H4 (cell line): ENCODE data around the gene SYNGAP1. TPM values are rescaled to one million over a fixed set of nuclear protein-coding genes. Genes with fewer than 3 reads are reported as not detected.

Experiments used
- DNase-seq: peaks from one replicate; pipeline ENCODE4 v3.0.0-alpha.2; 2015; ENCODE audit warnings: low spot score
- total RNA-seq: library from RNA; depleted of rRNA; stranded (reverse); fragments of >200 nt; shearing (Covaris generic); gene quantifications from 2 replicates; pipeline ENCODE4 v1.2.3, GENCODE V29; 2014

Gene SYNGAP1
- total RNA-seq, 1 experiment from 2014 or later: 0.75 TPM

DNA sequence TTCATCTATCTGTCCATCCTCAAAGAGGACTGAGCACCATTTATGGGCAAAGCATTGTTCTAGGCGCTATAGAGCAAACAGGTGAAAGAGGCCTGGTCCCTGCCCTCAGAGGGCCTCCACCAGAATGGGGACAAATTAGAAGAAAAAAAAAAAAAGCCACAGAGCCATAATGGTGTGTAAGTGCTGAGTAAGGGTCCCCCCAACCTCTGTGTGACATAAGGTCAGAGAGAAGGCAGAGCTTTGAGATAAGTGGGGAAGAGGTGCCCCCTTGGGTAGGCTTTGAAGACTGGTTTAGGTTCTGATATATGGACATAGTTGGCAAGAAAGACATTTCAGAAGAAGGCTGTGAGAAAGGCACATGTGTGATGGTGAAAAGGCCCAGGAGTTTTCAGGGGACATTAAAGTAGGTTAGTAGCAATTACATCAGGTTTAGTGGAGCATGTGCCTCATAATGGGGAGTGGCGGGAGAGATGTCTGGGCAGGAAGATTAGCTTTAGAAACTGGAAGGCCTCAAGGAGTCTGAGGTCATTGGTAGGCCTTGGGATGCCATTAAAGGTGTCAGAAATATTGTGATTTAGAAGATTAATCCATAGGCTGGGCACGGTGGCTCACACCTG lies 19.2 kb downstream of the SYNGAP1 start:
- no peak for DNase-seq

DNA sequence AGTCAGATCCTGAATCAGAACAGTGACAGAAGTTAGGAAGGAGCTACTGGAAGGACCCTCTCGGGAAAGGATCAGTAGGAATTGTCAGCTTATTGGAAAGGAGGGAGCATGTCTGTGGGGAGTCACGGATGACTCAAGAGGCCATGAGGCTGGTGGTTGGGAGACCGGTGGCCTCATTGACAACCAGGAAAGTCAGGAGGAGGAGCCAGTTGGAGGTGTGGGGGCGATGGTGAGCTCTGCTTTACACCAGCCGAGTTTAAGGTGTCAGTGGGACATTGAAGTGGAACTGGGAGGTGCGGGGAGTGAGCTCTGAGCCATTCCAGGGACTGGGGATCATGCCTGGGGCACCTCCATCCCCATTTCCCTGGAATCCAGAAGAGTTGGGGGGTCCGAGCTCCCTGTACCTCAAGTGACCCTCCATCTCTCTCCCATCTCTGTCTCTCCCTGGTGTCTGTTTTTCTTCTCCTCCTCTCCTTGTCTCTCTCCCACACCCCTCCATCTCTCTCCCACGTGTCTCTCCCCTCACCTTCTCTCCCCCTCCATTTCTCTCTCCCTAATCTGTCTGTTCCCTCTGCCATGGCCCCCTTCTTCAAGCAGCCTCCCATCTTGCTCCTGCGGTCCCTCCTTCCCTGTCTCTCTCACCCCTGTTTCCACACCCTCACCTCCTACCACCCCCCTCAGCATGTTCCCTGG lies 20.2 kb downstream of the SYNGAP1 start:
- no peak for DNase-seq

DNA sequence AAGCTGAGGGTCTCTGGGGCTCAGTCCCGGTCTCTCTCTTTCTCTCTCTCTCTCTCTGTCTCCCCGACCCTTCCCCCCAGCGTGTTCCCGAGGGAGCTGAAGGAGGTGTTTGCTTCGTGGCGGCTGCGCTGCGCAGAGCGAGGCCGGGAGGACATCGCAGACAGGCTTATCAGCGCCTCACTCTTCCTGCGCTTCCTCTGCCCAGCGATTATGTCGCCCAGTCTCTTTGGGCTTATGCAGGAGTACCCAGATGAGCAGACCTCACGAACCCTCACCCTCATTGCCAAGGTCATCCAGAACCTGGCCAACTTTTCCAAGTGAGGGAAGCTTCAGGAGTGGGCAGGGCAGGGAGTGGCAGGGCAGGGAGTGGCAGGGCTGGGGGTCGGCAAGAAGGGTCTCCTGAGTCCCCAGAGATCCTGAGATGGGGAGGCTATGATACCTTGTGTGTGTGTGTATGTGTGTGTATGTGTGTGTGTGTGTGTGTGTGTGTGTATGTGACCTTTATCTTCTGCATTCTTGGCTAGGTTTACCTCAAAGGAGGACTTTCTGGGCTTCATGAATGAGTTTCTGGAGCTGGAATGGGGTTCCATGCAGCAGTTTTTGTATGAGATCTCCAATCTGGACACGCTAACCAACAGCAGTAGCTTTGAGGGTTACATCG lies 20.9 kb downstream of the SYNGAP1 start:
- DNase-seq: no peak

DNA sequence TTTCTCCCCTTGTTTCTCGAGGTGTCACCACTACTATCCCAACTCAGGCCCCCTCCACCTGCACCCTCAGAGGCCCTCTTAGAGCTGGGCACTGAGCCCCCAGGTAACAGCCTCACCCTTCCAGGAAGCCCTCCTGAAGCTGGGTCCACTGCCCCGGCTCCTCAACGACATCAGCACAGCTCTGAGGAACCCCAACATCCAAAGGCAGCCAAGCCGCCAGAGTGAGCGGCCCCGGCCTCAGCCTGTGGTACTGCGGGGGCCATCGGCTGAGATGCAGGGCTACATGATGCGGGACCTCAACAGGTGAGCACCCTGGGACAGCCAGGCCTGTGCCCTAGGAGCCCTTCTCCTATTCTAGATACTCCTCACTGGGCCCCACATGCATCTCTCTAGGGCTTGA lies 21.6 kb downstream of the SYNGAP1 start:
- no peak for DNase-seq

DNA sequence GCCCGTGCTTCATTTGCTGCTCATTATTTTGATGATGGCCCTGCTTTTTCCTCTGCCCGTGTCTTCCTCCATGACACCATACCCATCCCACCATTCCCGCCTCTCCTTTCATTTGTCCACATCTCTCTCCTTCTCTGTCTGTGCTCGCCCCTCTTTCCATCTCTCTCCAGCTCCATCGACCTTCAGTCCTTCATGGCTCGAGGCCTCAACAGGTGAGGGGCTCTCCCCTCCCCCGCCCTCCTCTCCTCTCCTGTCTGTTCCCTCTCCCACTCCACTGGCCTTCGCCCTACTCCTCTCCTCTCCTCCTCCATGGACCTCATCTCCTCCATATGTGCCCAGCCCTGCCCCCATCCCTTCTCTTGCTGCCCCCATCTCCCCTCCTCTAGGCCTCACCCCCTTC lies 22.4 kb downstream of the SYNGAP1 start:
- DNase-seq: no peak

DNA sequence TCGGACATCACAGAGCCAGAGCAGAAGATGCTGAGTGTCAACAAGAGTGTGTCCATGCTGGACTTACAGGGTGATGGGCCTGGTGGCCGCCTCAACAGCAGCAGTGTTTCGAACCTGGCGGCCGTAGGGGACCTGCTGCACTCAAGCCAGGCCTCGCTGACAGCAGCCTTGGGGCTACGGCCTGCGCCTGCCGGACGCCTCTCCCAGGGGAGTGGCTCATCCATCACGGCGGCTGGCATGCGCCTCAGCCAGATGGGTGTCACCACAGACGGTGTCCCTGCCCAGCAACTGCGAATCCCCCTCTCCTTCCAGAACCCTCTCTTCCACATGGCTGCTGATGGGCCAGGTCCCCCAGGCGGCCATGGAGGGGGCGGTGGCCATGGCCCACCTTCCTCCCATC lies 23.2 kb downstream of the SYNGAP1 start:
- DNase-seq: no peak

DNA sequence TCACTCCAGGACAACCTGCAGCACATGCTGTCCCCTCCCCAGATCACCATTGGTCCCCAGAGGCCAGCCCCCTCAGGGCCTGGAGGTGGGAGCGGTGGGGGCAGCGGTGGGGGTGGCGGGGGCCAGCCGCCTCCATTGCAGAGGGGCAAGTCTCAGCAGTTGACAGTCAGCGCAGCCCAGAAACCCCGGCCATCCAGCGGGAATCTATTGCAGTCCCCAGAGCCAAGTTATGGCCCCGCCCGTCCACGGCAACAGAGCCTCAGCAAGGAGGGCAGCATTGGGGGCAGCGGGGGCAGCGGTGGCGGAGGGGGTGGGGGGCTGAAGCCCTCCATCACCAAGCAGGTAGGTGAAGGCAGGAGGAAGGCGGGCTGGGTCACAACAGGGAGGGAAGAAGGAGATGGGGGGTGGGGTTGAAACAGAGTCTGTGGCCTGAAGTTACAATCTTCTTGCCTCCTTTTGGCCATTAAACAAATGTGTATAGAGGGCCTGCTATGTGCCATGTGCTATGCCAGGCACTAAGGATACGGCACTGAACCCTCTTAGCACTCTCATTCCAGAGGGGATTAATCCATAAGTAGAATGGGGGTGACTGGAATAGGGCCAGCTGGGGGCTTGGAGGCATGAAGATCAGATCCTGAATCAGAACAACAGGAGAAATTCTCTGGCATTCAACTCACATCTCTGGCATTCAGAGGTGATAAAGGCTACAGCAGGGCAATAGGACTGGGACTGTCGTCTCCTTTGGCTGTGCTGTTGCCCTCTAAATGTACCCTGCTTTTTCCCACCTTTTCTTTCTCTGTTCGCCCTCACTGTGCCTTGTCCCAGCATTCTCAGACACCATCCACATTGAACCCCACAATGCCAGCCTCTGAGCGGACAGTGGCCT lies 24.0 kb downstream of the SYNGAP1 start:
- DNase-seq: no peak

DNA sequence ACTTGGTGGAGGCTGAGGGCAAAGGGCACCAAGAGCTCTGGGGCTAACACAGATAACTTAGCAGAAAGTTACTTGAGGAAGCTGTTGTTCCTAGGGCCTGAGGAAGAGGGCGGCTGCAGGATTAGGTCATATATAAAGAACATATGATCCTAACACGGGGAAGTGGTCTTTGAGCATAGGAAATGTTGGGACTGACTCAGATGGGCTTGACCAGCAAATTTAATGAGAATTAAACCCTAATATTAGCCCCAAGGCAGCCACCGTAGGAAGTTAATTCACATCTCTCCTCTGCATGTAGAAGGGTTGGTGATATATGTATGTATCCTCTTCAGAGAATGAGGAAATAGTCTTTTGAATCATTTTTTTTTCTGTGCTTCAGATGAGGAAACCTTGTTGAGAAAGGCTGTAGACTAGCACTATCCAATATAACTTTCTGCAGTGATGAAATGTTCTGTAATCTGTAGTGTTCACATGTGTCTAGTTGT lies 25.3 kb downstream of the SYNGAP1 start:
- no peak for DNase-seq

DNA sequence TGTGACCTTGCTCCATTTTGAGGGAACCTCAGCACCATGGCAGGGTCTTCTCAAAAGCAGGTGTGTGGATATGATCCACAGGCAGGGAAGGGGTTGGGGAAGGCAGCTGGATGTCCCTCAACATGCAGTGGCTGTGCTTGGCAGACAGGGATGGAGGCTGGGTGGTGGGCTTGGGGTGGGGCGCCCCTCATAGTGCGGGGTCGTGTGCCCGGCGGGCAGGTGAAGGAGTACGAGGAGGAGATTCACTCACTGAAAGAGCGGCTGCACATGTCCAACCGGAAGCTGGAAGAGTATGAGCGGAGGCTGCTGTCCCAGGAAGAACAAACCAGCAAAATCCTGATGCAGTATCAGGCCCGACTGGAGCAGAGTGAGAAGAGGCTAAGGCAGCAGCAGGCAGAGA lies 26.5 kb downstream of the SYNGAP1 start:
- DNase-seq: no peak

DNA sequence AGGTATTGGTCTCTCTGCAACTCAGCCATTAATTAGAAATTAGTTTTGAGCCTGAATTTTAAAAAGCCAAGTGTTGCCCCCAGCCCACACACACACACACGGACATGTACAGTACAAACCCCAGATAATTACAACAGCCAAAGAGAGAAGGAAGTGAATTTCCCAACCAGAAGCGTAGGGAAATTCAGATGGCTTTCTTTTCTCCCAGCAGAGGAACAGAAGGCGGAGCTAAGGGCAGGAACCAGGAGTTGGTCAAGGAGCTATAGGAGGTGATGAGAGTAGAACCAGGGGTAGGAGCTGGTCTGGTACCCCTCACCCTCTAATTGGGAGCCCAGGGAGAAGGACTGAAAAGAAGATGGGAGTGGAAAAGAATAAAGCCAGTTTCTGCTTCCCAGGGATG lies 30.6 kb downstream of the SYNGAP1 start:
- DNase-seq: no peak

DNA sequence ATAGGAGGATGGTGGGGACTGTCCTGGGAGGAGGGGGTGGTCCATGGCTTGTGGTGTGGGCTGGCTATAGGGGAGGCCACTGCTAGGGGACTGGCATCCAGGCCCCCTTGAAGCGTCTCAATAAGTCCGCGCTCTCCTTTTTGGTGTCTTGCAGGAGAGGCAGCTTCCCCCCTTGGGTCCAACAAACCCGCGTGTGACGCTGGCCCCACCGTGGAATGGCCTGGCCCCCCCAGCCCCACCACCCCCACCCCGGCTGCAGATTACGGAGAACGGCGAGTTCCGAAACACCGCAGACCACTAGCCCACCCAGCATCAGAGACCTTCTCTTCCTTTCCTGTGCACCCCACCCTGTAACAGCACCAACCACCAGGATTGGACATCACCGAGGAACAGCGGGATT lies 31.7 kb downstream of the SYNGAP1 start:
- DNase-seq: no peak

DNA sequence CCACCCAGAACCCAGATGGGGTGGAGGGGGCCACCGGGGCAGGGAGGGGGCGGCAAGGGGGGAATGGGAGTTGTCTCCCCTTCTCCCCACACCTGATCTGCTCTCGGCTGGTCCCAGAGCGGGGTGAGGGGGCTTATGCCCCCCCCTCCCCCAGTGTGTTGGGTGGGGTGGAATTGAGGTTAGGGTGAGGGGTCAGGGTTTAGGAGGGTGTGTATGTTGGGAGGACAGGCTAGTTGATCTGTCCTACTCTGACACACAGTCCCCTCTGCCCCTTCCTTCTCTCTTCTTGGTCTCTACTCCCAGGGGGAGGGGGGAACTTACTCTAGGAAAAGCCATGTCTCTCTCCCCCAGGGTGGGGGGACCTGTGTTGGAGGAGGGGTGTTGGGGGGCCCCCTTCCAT lies 32.6 kb downstream of the SYNGAP1 start:
- no peak for DNase-seq

DNA sequence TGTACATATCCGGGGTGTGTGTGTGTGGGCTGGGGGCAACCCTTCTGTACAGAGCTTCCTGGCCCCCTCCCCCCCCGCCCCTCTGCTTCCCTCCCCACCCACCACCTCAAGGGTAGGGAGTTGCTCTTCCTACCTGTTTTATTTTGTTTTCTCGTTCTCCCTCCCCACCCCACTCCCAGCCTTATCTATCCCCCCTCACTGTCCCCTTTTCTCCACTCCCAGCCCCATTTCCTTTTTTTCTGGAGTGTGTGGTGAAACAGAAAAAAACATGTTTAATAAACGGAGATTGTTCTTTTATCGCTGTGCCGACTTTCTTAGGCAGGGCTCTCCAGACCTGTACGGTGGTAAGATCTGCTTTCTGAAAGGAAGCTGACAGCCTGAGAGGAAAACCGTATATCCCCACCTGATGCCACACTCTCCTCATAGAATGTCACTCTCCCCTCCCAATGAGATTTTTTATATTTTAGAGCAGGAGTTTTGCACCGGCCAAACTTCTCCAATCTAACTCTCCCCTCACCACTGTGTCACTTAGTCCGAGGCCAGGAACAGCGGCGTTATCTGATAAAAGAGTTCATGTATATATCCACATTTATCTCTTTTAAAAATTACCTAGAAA lies 33.6 kb downstream of the SYNGAP1 start:
- DNase-seq: no peak

DNA sequence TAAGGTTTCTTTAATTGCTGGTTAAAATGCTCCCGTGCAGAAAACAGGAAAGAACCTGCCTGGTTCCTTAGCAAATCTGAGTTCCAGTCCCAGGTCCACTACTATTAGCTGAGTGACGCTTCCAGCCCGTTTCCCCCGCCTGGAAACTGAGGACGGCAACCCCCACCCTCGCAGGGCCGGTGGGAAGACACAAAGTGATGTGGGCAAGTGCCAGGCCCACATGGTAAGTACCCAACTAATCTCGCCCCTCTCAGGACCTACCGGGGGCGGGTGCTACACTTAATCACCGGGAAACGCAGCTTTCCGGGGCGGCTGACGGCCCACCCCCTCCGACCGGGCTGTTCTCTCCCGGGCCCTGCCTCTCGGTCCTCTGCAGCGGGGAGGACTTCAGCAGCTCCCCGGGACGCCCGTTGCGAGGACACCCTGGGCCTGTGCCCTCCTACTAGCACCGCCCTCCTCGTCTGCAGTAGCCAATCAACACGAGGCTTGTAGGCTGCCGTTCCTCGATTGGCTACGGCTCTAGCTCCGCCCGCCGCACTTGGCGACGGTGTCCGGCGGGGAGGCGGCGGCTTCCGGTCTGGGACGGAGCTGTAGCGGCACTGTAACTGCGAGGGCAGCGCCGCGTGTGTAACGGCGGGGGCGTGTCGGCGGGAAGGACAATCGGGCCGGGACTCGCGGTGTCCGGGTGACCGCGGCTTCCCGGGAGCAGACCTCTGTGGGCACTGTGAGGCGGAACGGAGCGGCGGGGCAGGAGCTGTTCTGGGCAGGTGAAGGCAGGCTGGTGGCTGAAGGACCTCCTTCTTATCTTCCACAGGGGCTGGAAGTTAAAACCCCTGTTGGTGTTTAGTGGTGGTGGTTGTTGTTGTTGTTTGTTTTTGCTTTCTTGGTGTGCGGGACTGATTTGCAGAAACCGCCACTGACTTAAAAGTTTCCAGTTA lies 34.4 kb downstream of the SYNGAP1 start, which contains the start of gene ZBTB9:
Gene ZBTB9, plus strand, starts transcription at position 568 of the 938 bp plus-strand sequence. CDS start 525 bp downstream, outside the sequence.
- peak; percentile 96 for DNase-seq

DNA sequence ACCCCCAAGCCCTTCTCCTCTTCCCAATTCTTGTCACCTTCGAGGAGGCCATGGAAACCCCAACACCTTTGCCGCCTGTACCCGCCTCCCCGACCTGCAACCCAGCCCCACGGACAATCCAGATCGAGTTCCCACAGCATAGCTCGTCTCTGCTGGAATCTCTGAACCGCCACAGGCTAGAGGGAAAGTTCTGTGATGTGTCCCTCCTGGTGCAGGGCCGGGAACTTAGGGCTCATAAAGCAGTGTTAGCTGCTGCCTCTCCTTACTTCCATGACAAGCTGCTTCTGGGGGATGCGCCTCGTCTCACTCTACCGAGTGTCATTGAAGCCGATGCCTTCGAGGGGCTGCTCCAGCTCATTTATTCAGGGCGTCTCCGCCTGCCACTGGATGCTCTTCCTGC lies 35.2 kb downstream of the SYNGAP1 start:
- no peak for DNase-seq

DNA sequence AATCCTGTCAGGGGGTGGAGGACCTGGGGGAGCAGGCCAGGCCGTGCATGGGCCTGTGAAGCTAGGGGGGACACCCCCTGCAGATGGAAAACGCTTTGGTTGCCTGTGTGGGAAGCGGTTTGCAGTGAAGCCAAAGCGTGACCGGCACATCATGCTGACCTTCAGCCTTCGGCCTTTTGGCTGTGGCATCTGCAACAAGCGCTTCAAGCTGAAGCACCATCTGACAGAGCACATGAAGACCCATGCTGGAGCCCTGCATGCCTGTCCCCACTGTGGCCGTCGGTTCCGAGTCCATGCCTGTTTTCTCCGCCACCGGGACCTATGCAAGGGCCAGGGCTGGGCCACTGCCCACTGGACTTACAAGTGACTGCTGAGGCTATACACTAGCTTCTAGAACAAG lies 36.3 kb downstream of the SYNGAP1 start:
- DNase-seq: no peak

DNA sequence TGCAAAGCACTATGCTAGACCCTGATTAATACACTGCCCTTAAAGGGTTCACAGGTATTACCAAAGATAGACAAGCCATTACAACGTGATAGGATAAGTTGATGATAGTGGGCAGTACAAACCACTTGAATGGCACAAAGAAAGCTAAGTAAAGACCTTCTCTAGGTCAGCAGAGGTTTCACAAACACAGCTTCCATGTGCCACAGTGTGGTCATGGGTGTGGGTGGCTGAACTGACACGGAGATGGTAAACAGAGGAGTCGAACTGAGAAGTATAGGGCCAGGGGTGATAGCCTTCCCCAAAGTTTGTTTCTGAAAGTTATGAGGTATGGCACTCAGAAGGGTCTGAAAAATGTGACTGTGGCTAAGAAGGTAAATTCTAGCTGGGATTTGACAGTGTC lies 38.8 kb downstream of the SYNGAP1 start:
- no peak for DNase-seq

DNA sequence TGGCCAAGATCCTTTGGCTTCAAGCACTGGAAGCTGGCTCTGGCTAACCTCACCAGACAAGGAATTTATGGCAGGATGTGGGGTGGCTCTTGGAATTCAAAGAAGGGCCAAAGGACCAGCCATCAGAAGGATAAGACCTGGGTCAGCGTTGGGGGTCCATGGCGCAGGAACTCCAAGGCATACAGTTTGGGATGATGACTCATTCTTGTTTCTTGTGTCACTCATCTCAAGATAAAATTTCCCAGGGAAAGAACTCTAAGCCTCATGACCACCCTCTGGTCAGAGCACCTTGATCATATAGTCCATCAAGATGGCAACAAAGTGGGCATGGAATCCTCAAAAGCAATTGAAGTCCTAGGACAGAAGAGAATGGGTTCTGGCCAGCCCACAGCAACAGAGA lies 39.4 kb downstream of the SYNGAP1 start:
- DNase-seq: no peak

DNA sequence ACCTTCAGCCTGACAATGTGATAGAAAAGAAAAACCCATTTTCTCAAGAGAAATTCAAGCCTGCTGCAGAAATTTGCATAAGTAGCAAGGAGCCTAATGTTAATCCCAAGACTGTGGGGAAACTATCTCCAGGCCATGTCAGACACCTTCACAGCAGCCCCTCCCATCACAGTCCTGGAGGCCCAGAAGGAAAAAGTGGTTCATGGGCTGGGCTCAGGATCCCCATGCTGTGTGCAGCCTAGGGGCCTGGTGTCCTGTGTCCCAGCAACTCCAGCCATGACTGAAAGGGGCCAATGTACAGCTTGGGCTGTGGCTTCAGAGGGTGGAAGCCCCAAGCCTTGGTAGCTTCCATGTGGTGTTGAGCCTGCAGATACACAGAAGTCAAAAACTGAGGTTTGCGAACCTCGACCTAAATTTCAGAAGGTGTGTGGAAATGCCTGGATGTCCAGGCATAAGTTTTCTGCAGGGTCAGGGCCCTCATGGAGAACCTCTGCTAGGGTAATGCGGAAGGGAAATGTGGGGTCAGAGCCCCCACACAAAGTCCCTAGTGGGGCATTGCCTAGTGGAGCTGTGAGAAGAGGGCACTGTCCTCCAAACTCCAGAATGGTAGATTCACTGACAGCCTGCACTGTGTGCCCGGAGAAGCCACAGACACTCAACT lies 46.3 kb downstream of the SYNGAP1 start:
- no peak for DNase-seq

DNA sequence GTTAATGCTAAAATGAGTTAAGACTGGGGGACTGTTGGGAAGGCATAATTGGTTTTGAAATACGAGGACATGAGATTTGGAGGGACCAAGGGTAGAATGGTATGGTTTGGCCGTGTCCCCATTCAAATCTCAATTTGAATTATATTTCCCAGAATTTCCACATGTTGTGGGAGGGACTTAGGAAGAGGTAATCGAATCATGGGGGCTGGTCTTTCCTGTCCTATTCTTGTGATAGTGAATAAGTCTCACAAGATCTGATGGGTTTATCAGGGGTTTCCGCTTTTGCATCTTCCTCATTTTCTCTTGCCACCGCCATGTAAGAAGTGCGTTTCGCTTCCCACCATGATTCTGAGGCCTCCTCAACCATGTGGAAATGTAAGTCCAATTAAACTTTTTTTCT lies 47.2 kb downstream of the SYNGAP1 start:
- no peak for DNase-seq
